Endothelial cell (in vitro differentiated cells): Measurements from ENCODE around the gene MTHFS. TPM values are rescaled to one million over a fixed set of nuclear protein-coding genes. Genes with fewer than 3 reads are reported as not detected.

Source experiments
- DNase-seq: peaks from one replicate; pipeline ENCODE4 v3.0.0; 2021; ENCODE audit warnings: low spot score
- H3K27ac Mint-ChIP-seq: one replicate; pipeline ENCODE4 v1.8.0; 2021; ENCODE audit warnings: mixed read lengths, inconsistent platforms; ENCODE audit not compliant: unreplicated experiment
- H3K27me3 Mint-ChIP-seq: one replicate; pipeline ENCODE4 v1.8.0; 2021; ENCODE audit warnings: mild to moderate bottlenecking, moderate library complexity, mixed read lengths, inconsistent platforms; ENCODE audit not compliant: unreplicated experiment
- H3K36me3 Mint-ChIP-seq: one replicate; pipeline ENCODE4 v1.8.0; 2021; ENCODE audit warnings: mild to moderate bottlenecking, low read depth, mixed read lengths, inconsistent platforms; ENCODE audit not compliant: unreplicated experiment
- H3K4me1 Mint-ChIP-seq: one replicate; pipeline ENCODE4 v1.8.0; 2021; ENCODE audit warnings: mild to moderate bottlenecking, mixed read lengths, inconsistent platforms; ENCODE audit not compliant: unreplicated experiment
- H3K4me3 Mint-ChIP-seq: one replicate; pipeline ENCODE4 v1.8.0; 2021; ENCODE audit warnings: mild to moderate bottlenecking, mixed read lengths, inconsistent platforms; ENCODE audit not compliant: unreplicated experiment
- H3K9me3 Mint-ChIP-seq: one replicate; pipeline ENCODE4 v1.8.0; 2021; ENCODE audit warnings: mixed read lengths, inconsistent platforms; ENCODE audit not compliant: unreplicated experiment
- CTCF ChIP-seq: fragments of 200-600 bp; sonication (generic); IDR thresholded peaks from one replicate; pipeline ENCODE4 v1.5.0; 2021; ENCODE audit warnings: antibody characterized with exemption; ENCODE audit not compliant: unreplicated experiment
- total RNA-seq: library from RNA; stranded (reverse); fragmentation: NEBNext Ultra II Directional; extraction: Animal tissue kit (Norgen Biotek cat#: 25700); gene quantifications from one replicate; pipeline ENCODE4 v1.2.1, GENCODE V29; 2021; ENCODE audit not compliant: unreplicated experiment

Gene MTHFS
- total RNA-seq, 1 donor from 2014 or later, result 16.2 TPM

GRCh38 chr15:79816571-79816970 is 80.2 kb downstream of the MTHFS start:
- DNase-seq, result no peak
- Mint-ChIP-seq H3K4me3 (no peak overlapping the region), H3K27me3 (peaks cover 1% of the 10 kb centered on the region), H3K4me1 (peaks cover 4% of the 10 kb centered on the region), H3K9me3 (no peaks in the 10 kb centered on the region), H3K36me3 (peaks cover 5% of the 10 kb centered on the region), H3K27ac (no peak overlapping the region)
- no peak for TF ChIP-seq CTCF

- DNase-seq, result no peak
- H3K4me3 Mint-ChIP-seq, result no peak overlapping the region
- H3K4me1 Mint-ChIP-seq, result peaks cover 4% of the 10 kb centered on the region
- H3K27ac Mint-ChIP-seq, result no peak overlapping the region
- no peak for TF ChIP-seq CTCF
- H3K27me3 Mint-ChIP-seq, result peaks cover 1% of the 10 kb centered on the region
- peaks cover 5% of the 10 kb centered on the region for H3K36me3 Mint-ChIP-seq
- H3K9me3 Mint-ChIP-seq, result no peaks in the 10 kb centered on the region
Observed at GRCh38 chr15:79815468-79815867, 81.3 kb downstream of the MTHFS start.

GRCh38 chr15:79812541-79812940 is 84.3 kb downstream of the MTHFS start:
- peaks cover 4% of the 10 kb centered on the region for H3K4me1 Mint-ChIP-seq
- TF ChIP-seq CTCF, result no peak
- H3K9me3 Mint-ChIP-seq, result no peaks in the 10 kb centered on the region
- H3K4me3 Mint-ChIP-seq, result no peak overlapping the region
- no peaks in the 10 kb centered on the region for H3K36me3 Mint-ChIP-seq
- no peak overlapping the region for H3K27ac Mint-ChIP-seq
- H3K27me3 Mint-ChIP-seq, result peaks cover 1% of the 10 kb centered on the region
- DNase-seq, result no peak

- no peak for TF ChIP-seq CTCF
- Mint-ChIP-seq H3K27ac (no peak overlapping the region), H3K4me1 (peaks cover 4% of the 10 kb centered on the region), H3K27me3 (peaks cover 1% of the 10 kb centered on the region), H3K4me3 (no peak overlapping the region), H3K36me3 (no peaks in the 10 kb centered on the region), H3K9me3 (no peaks in the 10 kb centered on the region)
- no peak for DNase-seq
Observed at GRCh38 chr15:79811406-79812405, 85.1 kb downstream of the MTHFS start.

- no peaks in the 10 kb centered on the region for H3K36me3 Mint-ChIP-seq
- no peak for TF ChIP-seq CTCF
Observed at GRCh38 chr15:79804838-79805237, 92.0 kb downstream of the MTHFS start.

More at GRCh38 chr15:79804838-79805237, 92.0 kb downstream of the MTHFS start:
- DNase-seq, result no peak
- no peak overlapping the region for H3K4me3 Mint-ChIP-seq
- H3K4me1 Mint-ChIP-seq, result no peaks in the 10 kb centered on the region
- H3K27ac Mint-ChIP-seq, result no peak overlapping the region
- H3K27me3 Mint-ChIP-seq, result peaks cover 2% of the 10 kb centered on the region
- H3K9me3 Mint-ChIP-seq, result no peaks in the 10 kb centered on the region
